Stimulated activated CD8-positive, alpha-beta memory T cell treated with anti-CD3 and anti-CD28 coated beads, Interleukin-7, amount 100 ng/mL, for 1 hour (primary cell): ENCODE measurements around the gene WFDC1.

Experiments
- DNase-seq, 2 donors: peaks; one replicate each; pipeline ENCODE4 v3.0.0-alpha.2; 2020; ENCODE audit warnings: low read depth in 2 of 2

WFDC1 gene

DNA sequence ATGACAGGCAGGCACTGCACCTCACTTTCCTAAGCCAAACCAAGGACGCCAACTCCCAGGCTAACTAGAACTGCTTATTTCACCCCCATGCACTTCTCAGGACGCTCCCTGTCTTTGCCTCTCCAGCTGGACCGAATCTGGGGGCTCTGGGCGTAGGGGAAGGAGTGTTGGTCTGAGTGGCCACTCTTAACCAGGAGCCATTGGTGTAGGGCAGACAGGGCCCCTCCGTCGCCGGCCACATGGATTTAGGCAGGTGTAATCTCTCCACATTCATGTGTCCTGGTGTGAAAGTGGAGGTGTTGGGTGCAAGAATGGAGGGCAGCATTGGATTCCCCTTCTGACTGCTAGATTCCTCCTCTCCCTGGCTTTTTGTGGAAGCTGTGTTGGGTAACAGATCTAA, 83.4 kb downstream of the WFDC1 start:
- DNase-seq: no peak

DNA sequence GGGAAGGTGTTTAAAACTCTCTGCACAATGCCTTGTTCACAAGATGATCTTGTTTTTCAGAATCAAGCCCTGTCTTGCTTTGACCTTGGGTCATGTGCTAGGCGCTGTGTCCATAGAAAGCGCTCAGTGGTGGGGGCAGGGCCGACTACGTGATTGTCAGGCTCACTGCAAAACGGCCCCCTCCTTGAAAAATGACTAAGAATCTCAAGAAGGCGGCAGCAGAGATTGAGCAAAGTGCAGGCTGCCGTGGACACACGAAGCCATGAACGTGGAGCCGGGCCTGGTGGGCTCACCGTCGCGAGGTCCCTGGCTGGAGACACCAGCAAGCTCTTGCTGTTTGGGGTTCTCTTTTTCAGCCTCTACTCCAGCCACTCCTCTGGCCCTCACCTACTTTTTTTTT, 83.9 kb downstream of the WFDC1 start:
- DNase-seq: no peak

DNA sequence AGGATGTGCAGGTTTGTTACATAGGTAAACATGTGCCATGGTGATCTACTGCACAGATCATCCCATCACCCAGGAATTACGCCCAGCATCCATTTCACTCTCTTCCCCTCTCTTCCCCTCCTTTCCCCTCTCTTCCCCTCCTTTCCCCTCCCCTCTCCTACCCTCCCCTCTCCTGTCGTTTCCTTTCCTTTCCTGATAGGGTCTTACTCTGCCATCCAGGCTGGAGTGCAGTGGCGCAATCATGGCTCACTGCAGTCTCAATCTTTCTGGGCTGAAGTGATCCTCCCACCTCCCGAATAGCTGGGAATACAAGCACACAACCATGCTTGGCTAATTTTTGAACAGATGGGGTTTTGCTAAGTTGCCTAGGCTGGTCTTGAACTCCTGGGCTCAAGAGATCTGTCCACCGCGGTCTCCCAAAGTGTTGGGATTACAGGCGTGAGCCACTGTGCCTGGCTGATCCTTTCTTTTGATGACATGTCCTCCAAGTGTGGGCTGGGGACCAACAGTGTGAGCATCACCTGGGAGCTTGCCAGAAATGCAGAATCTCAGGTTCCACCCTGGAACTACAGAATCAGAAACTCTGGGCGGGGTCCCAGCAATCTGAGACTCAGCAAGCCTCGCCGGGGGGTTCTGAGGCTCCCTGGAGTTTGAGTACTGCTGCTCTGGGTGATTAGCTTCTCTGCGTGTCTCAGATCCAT, 84.5 kb downstream of the WFDC1 start:
- DNase-seq: no peak
